H9 (cell line): Measurements from ENCODE around the gene NOP53. TPM values are rescaled to one million over a fixed set of nuclear protein-coding genes. Genes with fewer than 3 reads are reported as not detected.

ENCODE experiments used
- DNase-seq: peaks from one replicate; pipeline ENCODE4 v3.0.0-alpha.2; 2017
- H2AFZ ChIP-seq: one replicate; pipeline ENCODE4 v1.6.1; 2013; ENCODE audit warnings: mild to moderate bottlenecking, low read length, control low read depth, moderate library complexity
- H2AK5ac ChIP-seq: 2 replicates; pipeline ENCODE4 v1.6.1; 2013; ENCODE audit warnings: low read length, control low read depth, mixed read lengths; ENCODE audit not compliant: insufficient read length
- H2BK120ac ChIP-seq: one replicate; pipeline ENCODE4 v1.6.1; 2013; ENCODE audit warnings: low read depth, mild to moderate bottlenecking, low read length, control low read depth, inconsistent platforms; ENCODE audit not compliant: poor library complexity, severe bottlenecking
- H2BK12ac ChIP-seq: 2 replicates; pipeline ENCODE4 v1.6.1; 2013; ENCODE audit warnings: low read length, control low read depth, mixed read lengths, low read depth; ENCODE audit not compliant: insufficient read length
- H2BK15ac ChIP-seq: 2 replicates; pipeline ENCODE4 v1.6.1; 2013; ENCODE audit warnings: low read depth, low read length, control low read depth
- H2BK20ac ChIP-seq: one replicate; pipeline ENCODE4 v1.6.1; 2013; ENCODE audit warnings: low read depth, mild to moderate bottlenecking, low read length, control low read depth, inconsistent platforms; ENCODE audit not compliant: poor library complexity, severe bottlenecking
- H2BK5ac ChIP-seq: 2 replicates; pipeline ENCODE4 v1.6.1; 2013; ENCODE audit warnings: low read length, control low read depth, mixed read lengths; ENCODE audit not compliant: insufficient read length
- H3K14ac ChIP-seq: 2 replicates; pipeline ENCODE4 v1.6.1; 2013; ENCODE audit warnings: low read length, control low read depth; ENCODE audit not compliant: insufficient read depth
- H3K18ac ChIP-seq: 2 replicates; pipeline ENCODE4 v1.6.1; 2013; ENCODE audit warnings: low read depth, mild to moderate bottlenecking, mixed read lengths, low read length, control low read depth; ENCODE audit not compliant: insufficient read length
- H3K23ac ChIP-seq: 2 replicates; pipeline ENCODE4 v1.6.1; 2013; ENCODE audit warnings: low read length, control low read depth, mixed read lengths, low read depth; ENCODE audit not compliant: insufficient read length
- H3K23me2 ChIP-seq: 2 replicates; pipeline ENCODE4 v1.6.1; 2013; ENCODE audit warnings: low read depth, mild to moderate bottlenecking, mixed read lengths, low read length, control low read depth; ENCODE audit not compliant: insufficient read length, poor library complexity, severe bottlenecking
- H3K27ac ChIP-seq: 2 replicates; pipeline ENCODE4 v1.5.1; 2013; ENCODE audit warnings: low read length, control low read depth, mixed read lengths, low read depth; ENCODE audit not compliant: insufficient read length
- H3K27me3 ChIP-seq: 2 replicates; pipeline ENCODE4 v1.6.1; 2013; ENCODE audit warnings: low read length, control low read depth, inconsistent platforms; ENCODE audit not compliant: insufficient read depth
- H3K4ac ChIP-seq: 2 replicates; pipeline ENCODE4 v1.6.1; 2013; ENCODE audit warnings: low read depth, mild to moderate bottlenecking, control low read depth, inconsistent platforms, low read length, moderate library complexity
- H3K4me1 ChIP-seq: 2 replicates; pipeline ENCODE4 v1.6.1; 2013; ENCODE audit warnings: low read length, control low read depth, inconsistent platforms; ENCODE audit not compliant: insufficient read depth
- H3K4me2 ChIP-seq: 2 replicates; pipeline ENCODE4 v1.6.1; 2013; ENCODE audit warnings: low read length, control low read depth, mixed read lengths; ENCODE audit not compliant: insufficient read length, insufficient read depth
- H3K56ac ChIP-seq: 2 replicates; pipeline ENCODE4 v1.6.1; 2013; ENCODE audit warnings: low read depth, mild to moderate bottlenecking, mixed read lengths, low read length, control low read depth; ENCODE audit not compliant: insufficient read length
- H3K79me1 ChIP-seq: 2 replicates; pipeline ENCODE4 v1.6.1; 2013; ENCODE audit warnings: low read depth, mild to moderate bottlenecking, moderate library complexity, low read length, control low read depth, inconsistent platforms; ENCODE audit not compliant: insufficient read depth, poor library complexity, severe bottlenecking
- H3K79me2 ChIP-seq: 2 replicates; pipeline ENCODE4 v1.6.1; 2013; ENCODE audit warnings: low read length, control low read depth, inconsistent platforms; ENCODE audit not compliant: insufficient read depth
- H3K9ac ChIP-seq: 2 replicates; pipeline ENCODE4 v1.6.1; 2013; ENCODE audit warnings: low read length, control low read depth, mixed read lengths; ENCODE audit not compliant: insufficient read length; ENCODE audit errors: extremely low read depth
- H3K9me3 ChIP-seq: one replicate; pipeline ENCODE4 v1.6.1; 2013; ENCODE audit warnings: low read depth, low read length, inconsistent platforms; ENCODE audit not compliant: control insufficient read depth
- H3T11ph ChIP-seq: one replicate; pipeline ENCODE4 v1.6.1; 2013; ENCODE audit warnings: mild to moderate bottlenecking, low read length, control low read depth, inconsistent platforms
- H4K20me1 ChIP-seq: one replicate; pipeline ENCODE4 v1.6.1; 2013; ENCODE audit not compliant: control insufficient read depth, insufficient read length, insufficient read depth
- H4K5ac ChIP-seq: 2 replicates; pipeline ENCODE4 v1.6.1; 2013; ENCODE audit warnings: low read depth, mild to moderate bottlenecking, mixed read lengths, low read length, control low read depth; ENCODE audit not compliant: insufficient read length
- H4K8ac ChIP-seq: replicated peaks from 2 replicates; pipeline ENCODE4 v1.6.1; 2013; ENCODE audit warnings: low read length, control low read depth, mixed read lengths, low read depth; ENCODE audit not compliant: insufficient read length
- H4K91ac ChIP-seq: 2 replicates; pipeline ENCODE4 v1.6.1; 2013; ENCODE audit warnings: low read depth, mild to moderate bottlenecking, moderate library complexity, mixed read lengths, low read length, control low read depth; ENCODE audit not compliant: insufficient read length
- H3K27ac Mint-ChIP-seq, 3 experiments: 2 replicates in 2 of 3; 3 replicates in 1 of 3; pipeline ENCODE4 v1.8.0; 2020 to 2021; ENCODE audit warnings: mixed read lengths in 3 of 3, mild to moderate bottlenecking in 1 of 3, moderate library complexity in 1 of 3
- H3K27me3 Mint-ChIP-seq: 2 replicates; pipeline ENCODE4 v1.8.0; 2021; ENCODE audit warnings: low read depth, mild to moderate bottlenecking, moderate library complexity, mixed read lengths
- H3K36me3 Mint-ChIP-seq, 3 experiments: 2 replicates in 2 of 3; 3 replicates in 1 of 3; pipeline ENCODE4 v1.8.0; 2020 to 2021; ENCODE audit warnings: low read depth in 3 of 3, mixed read lengths in 3 of 3; ENCODE audit not compliant: insufficient read depth in 1 of 3
- H3K4me1 Mint-ChIP-seq, 2 experiments: 2 replicates each; pipeline ENCODE4 v1.8.0; 2020; ENCODE audit warnings: mixed read lengths in 2 of 2
- H3K4me3 Mint-ChIP-seq, 2 experiments: 2 replicates in 1 of 2; 3 replicates in 1 of 2; pipeline ENCODE4 v1.8.0; 2020 to 2021; ENCODE audit warnings: mild to moderate bottlenecking in 2 of 2, mixed read lengths in 2 of 2, moderate library complexity in 1 of 2
- H3K9me3 Mint-ChIP-seq, 2 experiments: 2 replicates in 1 of 2; 3 replicates in 1 of 2; pipeline ENCODE4 v1.8.0; 2020; ENCODE audit warnings: mild to moderate bottlenecking in 2 of 2, mixed read lengths in 2 of 2, moderate library complexity in 1 of 2
- WGBS: extraction: QIAGEN DNeasy Blood & Tissue Kit; methylation state at CpG from one replicate; pipeline ENCODE4 v1.1.7; 2013; ENCODE audit warnings: missing lambda C conversion rate, low lambda C conversion rate, mixed read lengths; ENCODE audit not compliant: insufficient read length; ENCODE audit errors: extremely low coverage; 5-methylcytosine and 5-hydroxymethylcytosine counted together
- total RNA-seq: library from RNA; stranded (reverse); gene quantifications from 2 replicates; pipeline ENCODE4 v1.2.1, GENCODE V29; 2021
- TF ChIP-seq, protein P1 (sequence below): fragments of 200-600 bp; sonication (generic); conservative IDR thresholded peaks from 3 replicates; pipeline ENCODE4 v1.8.0; 2021; ENCODE audit warnings: antibody characterized with exemption, mild to moderate bottlenecking

The NOP53 gene
- total RNA-seq, 1 experiment from 2014 or later, result 325 TPM

DNA sequence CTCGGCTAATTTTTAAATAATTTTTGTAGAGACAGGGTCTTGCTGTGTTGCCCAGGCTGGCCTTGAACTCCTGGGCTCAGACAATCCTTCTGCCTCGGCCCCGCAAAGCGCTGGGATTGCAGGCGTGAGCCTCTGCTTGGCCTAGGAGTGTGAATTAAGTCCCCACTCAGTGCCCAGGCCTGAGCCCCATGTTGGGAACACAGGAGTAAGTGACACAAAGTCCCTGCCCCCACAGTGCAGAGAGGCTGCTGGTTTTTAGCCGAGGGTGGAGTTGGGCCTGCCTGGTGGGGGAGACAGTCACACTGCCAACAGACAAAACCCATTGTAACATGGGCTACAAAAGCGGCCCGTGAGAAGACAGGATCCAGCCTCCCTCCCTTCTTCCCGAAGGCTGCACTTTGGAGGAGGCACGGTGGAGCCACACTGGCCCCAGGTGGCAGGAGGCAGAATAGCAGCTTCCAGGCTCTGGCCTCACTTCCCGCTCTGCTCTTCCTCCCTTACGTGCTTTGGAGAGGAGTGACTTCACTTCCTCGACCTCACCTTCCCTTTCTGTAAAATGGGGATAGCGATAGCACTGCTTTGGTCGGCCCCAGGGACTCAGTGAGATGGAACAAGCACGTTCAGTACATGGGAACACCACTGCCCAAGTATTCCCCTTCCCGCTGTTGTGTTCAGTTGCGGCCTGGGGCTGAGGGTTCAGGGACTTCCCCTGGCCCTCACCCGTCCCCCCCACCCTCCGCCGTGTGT is 47.3 kb upstream of the NOP53 start:
- H3K27me3 Mint-ChIP-seq, result no peaks in the 10 kb centered on the region
- no peak overlapping the region for H2BK120ac ChIP-seq
- H3K27ac Mint-ChIP-seq, result peak overlapping the region in 2 of 3 experiments; percentile 78 to 92; a peak in 4 of 7 replicates
- H2AFZ ChIP-seq, result no peak overlapping the region
- H4K20me1 ChIP-seq, result no peaks in the 10 kb centered on the region
- peaks cover 2 to 13% of the 10 kb centered on the region in 2 experiments; a peak in 3 of 4 replicates for H3K4me1 Mint-ChIP-seq
- no peaks in the 10 kb centered on the region; a peak in 1 of 5 replicates for H3K9me3 Mint-ChIP-seq
- no CpG with 5 or more reads among the region's 21 CpGs for WGBS
- H3K79me1 ChIP-seq, result no peaks in the 10 kb centered on the region
- H3K23ac ChIP-seq, result no peak overlapping the region
- no peaks in the 10 kb centered on the region for H3K27me3 ChIP-seq
- H2BK5ac ChIP-seq, result no peak overlapping the region
- peak; percentile 92 for DNase-seq
- no peak overlapping the region for H3K18ac ChIP-seq
- H3K4me1 ChIP-seq, result no peaks in the 10 kb centered on the region
- TF ChIP-seq, protein P1, sequence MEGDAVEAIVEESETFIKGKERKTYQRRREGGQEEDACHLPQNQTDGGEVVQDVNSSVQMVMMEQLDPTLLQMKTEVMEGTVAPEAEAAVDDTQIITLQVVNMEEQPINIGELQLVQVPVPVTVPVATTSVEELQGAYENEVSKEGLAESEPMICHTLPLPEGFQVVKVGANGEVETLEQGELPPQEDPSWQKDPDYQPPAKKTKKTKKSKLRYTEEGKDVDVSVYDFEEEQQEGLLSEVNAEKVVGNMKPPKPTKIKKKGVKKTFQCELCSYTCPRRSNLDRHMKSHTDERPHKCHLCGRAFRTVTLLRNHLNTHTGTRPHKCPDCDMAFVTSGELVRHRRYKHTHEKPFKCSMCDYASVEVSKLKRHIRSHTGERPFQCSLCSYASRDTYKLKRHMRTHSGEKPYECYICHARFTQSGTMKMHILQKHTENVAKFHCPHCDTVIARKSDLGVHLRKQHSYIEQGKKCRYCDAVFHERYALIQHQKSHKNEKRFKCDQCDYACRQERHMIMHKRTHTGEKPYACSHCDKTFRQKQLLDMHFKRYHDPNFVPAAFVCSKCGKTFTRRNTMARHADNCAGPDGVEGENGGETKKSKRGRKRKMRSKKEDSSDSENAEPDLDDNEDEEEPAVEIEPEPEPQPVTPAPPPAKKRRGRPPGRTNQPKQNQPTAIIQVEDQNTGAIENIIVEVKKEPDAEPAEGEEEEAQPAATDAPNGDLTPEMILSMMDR, result peak; percentile 98
- H3T11ph ChIP-seq, result no peak overlapping the region
- H4K91ac ChIP-seq, result no peak overlapping the region
- H2BK12ac ChIP-seq, result no peak overlapping the region
- no peak overlapping the region for H3K9ac ChIP-seq
- no peak overlapping the region for H2BK15ac ChIP-seq
- no peaks in the 10 kb centered on the region for H3K23me2 ChIP-seq
- no peak overlapping the region for H3K14ac ChIP-seq
- no peak overlapping the region for H3K4me3 Mint-ChIP-seq
- H2BK20ac ChIP-seq, result no peak overlapping the region
- no peak overlapping the region for H4K5ac ChIP-seq
- H3K27ac ChIP-seq, result no peak overlapping the region
- H3K79me2 ChIP-seq, result no peaks in the 10 kb centered on the region
- no peak overlapping the region for H3K4me2 ChIP-seq
- no peaks in the 10 kb centered on the region for H3K9me3 ChIP-seq
- no peak overlapping the region for H3K56ac ChIP-seq
- peaks cover 12 to 39% (median 32%) of the 10 kb centered on the region in 3 experiments; a peak in 6 of 7 replicates for H3K36me3 Mint-ChIP-seq
- H3K4ac ChIP-seq, result no peak overlapping the region
- no peak overlapping the region for H2AK5ac ChIP-seq
- no peak overlapping the region for H4K8ac ChIP-seq
